RWPE2 (cell line): ENCODE results near the gene COL15A1.

Experiments
- ATAC-seq: fragments of 200-7000 bp; cut with Tn5 transposase; 3 replicates; pipeline ENCODE4 v1.9.1; 2021; ENCODE audit warnings: low read depth
- DNase-seq: peaks from one replicate; pipeline ENCODE4 v3.0.0-alpha.2; 2020; ENCODE audit warnings: low spot score
- H3K27ac ChIP-seq: fragments of 450-650 bp; 2 replicates; pipeline ENCODE4 v1.5.1; 2017; ENCODE audit warnings: mild to moderate bottlenecking; ENCODE audit not compliant: poor library complexity, severe bottlenecking
- H3K27me3 ChIP-seq: fragments of 250-450 bp; sonication (Bioruptor Pico); 2 replicates; pipeline ENCODE4 v1.5.1; 2021; ENCODE audit warnings: mild to moderate bottlenecking, moderate library complexity; ENCODE audit not compliant: insufficient read depth, poor library complexity, severe bottlenecking
- H3K36me3 ChIP-seq: fragments of 250-450 bp; sonication (Bioruptor Pico); 2 replicates; pipeline ENCODE4 v1.5.1; 2020; ENCODE audit warnings: low read depth, mild to moderate bottlenecking, moderate library complexity
- H3K4me1 ChIP-seq: fragments of 250-450 bp; sonication (Bioruptor Pico); 2 replicates; pipeline ENCODE4 v1.5.1; 2021; ENCODE audit warnings: mild to moderate bottlenecking, moderate library complexity; ENCODE audit not compliant: insufficient read depth, poor library complexity, severe bottlenecking
- H3K4me3 ChIP-seq: fragments of 250-450 bp; sonication (Bioruptor Pico); 2 replicates; pipeline ENCODE4 v1.5.1; 2021; ENCODE audit warnings: mild to moderate bottlenecking, moderate library complexity; ENCODE audit not compliant: severe bottlenecking
- H3K9me3 ChIP-seq: fragments of 250-450 bp; sonication (Bioruptor Pico); 2 replicates; pipeline ENCODE4 v1.5.1; 2021; ENCODE audit warnings: mild to moderate bottlenecking, moderate library complexity; ENCODE audit not compliant: severe bottlenecking
- CTCF ChIP-seq: fragments of 450-650 bp; IDR thresholded peaks from one replicate; pipeline ENCODE4 v1.5.1; 2017; ENCODE audit warnings: mild to moderate bottlenecking, moderate library complexity; ENCODE audit not compliant: poor library complexity, severe bottlenecking

The COL15A1 gene

GRCh38 chr9:98931600-98932389, 11.9 kb upstream of the COL15A1 start:
- H3K27me3 ChIP-seq, result peaks cover 11% of the 10 kb centered on the region
- no peaks in the 10 kb centered on the region for H3K4me1 ChIP-seq
- TF ChIP-seq CTCF, result no peak
- no peaks in the 10 kb centered on the region for H3K36me3 ChIP-seq
- H3K27ac ChIP-seq, result no peak overlapping the region
- DNase-seq (no peak), ATAC-seq (no peak)
- H3K9me3 ChIP-seq, result no peaks in the 10 kb centered on the region
- H3K4me3 ChIP-seq, result no peak overlapping the region

- H3K9me3 ChIP-seq, result no peaks in the 10 kb centered on the region
- H3K4me3 ChIP-seq, result no peak overlapping the region
- TF ChIP-seq CTCF, result no peak
- DNase-seq (no peak), ATAC-seq (no peak)
- no peaks in the 10 kb centered on the region for H3K4me1 ChIP-seq
- H3K27ac ChIP-seq, result no peak overlapping the region
- H3K27me3 ChIP-seq, result peaks cover 11% of the 10 kb centered on the region
- H3K36me3 ChIP-seq, result no peaks in the 10 kb centered on the region
These were observed 10.5 kb upstream of the COL15A1 start for GRCh38 chr9:98933185-98933584.

GRCh38 chr9:98933890-98934289, 9.8 kb upstream of the COL15A1 start:
- Histone ChIP-seq H3K4me1 (no peaks in the 10 kb centered on the region), H3K9me3 (no peaks in the 10 kb centered on the region), H3K27me3 (peaks cover 11% of the 10 kb centered on the region), H3K36me3 (no peaks in the 10 kb centered on the region), H3K4me3 (no peak overlapping the region), H3K27ac (no peak overlapping the region)
- ATAC-seq (no peak), DNase-seq (no peak)
- TF ChIP-seq CTCF, result no peak

GRCh38 chr9:98935071-98935505, 8.6 kb upstream of the COL15A1 start:
- ATAC-seq, result no peak
- H3K27me3 ChIP-seq, result peaks cover 9% of the 10 kb centered on the region
- no peak for TF ChIP-seq CTCF
- DNase-seq, result no peak
- H3K4me3 ChIP-seq, result no peak overlapping the region
- H3K27ac ChIP-seq, result no peak overlapping the region
- no peaks in the 10 kb centered on the region for H3K4me1 ChIP-seq
- no peaks in the 10 kb centered on the region for H3K9me3 ChIP-seq
- no peaks in the 10 kb centered on the region for H3K36me3 ChIP-seq

- Histone ChIP-seq H3K27ac (no peak overlapping the region), H3K4me3 (no peak overlapping the region), H3K9me3 (no peaks in the 10 kb centered on the region), H3K27me3 (peaks cover 56% of the 10 kb centered on the region), H3K36me3 (no peaks in the 10 kb centered on the region), H3K4me1 (no peaks in the 10 kb centered on the region)
- TF ChIP-seq CTCF, result no peak
- no peak for ATAC-seq
- no peak for DNase-seq
These were observed 3.4 kb upstream of the COL15A1 start for GRCh38 chr9:98940276-98940675.
